ENCODE measurements around the gene NR2F2.

Gene NR2F2

GRCh38 chr15:96339619-96340347 is 9.3 kb downstream of the NR2F2 start:
- H3K4me3 ChIP-seq (ENCODE audit: low read depth, low read length, poor library complexity, severe bottlenecking): no peak overlapping the region
- H3K79me2 ChIP-seq (ENCODE audit: insufficient read depth, low read length): no peaks in the 10 kb centered on the region

GRCh38 chr15:96340348-96340597 is 9.8 kb downstream of the NR2F2 start:
- Histone ChIP-seq H3K9me2 (ENCODE audit: low read depth, low read length) (no peaks in the 10 kb centered on the region), H3K9ac (ENCODE audit: low read length) (no peak overlapping the region), H3K9me3 (ENCODE audit: low read length) (no peaks in the 10 kb centered on the region), H3K27ac (ENCODE audit: low read depth, low read length, poor library complexity, severe bottlenecking) (no peak overlapping the region), H3K36me3 (ENCODE audit: insufficient read depth, low read length) (no peaks in the 10 kb centered on the region), H3K4me3 (ENCODE audit: low read depth, low read length, poor library complexity, severe bottlenecking) (no peak overlapping the region), H3K27me3 (ENCODE audit: insufficient read depth, low read length) (no peaks in the 10 kb centered on the region), H3K79me2 (ENCODE audit: insufficient read depth, low read length) (no peaks in the 10 kb centered on the region), H3F3A (ENCODE audit: insufficient read depth, low read length) (no peaks in the 10 kb centered on the region), H4K20me1 (ENCODE audit: insufficient read depth, low read length) (no peaks in the 10 kb centered on the region), H2AFZ (ENCODE audit: low read length) (no peak overlapping the region), H3K4me2 (ENCODE audit: low read length) (no peak overlapping the region), H3K4me1 (ENCODE audit: insufficient read depth, low read length, severe bottlenecking) (no peaks in the 10 kb centered on the region)
- TF ChIP-seq EZH2 (IDR thresholded peaks at IDR 0.05; ENCODE audit: borderline replicate concordance, low read length): no peak
- TF ChIP-seq, protein P1, sequence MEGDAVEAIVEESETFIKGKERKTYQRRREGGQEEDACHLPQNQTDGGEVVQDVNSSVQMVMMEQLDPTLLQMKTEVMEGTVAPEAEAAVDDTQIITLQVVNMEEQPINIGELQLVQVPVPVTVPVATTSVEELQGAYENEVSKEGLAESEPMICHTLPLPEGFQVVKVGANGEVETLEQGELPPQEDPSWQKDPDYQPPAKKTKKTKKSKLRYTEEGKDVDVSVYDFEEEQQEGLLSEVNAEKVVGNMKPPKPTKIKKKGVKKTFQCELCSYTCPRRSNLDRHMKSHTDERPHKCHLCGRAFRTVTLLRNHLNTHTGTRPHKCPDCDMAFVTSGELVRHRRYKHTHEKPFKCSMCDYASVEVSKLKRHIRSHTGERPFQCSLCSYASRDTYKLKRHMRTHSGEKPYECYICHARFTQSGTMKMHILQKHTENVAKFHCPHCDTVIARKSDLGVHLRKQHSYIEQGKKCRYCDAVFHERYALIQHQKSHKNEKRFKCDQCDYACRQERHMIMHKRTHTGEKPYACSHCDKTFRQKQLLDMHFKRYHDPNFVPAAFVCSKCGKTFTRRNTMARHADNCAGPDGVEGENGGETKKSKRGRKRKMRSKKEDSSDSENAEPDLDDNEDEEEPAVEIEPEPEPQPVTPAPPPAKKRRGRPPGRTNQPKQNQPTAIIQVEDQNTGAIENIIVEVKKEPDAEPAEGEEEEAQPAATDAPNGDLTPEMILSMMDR (IDR thresholded peaks at IDR 0.05; ENCODE audit: low read length): no peak

More at GRCh38 chr15:96339619-96340347, 9.3 kb downstream of the NR2F2 start:
- H3K4me2 ChIP-seq (ENCODE audit: low read length): no peak overlapping the region
- no peak overlapping the region for H3K27ac ChIP-seq (ENCODE audit: low read depth, low read length, poor library complexity, severe bottlenecking)
- no peak overlapping the region for H3K9ac ChIP-seq (ENCODE audit: low read length)
- no peaks in the 10 kb centered on the region for H3K36me3 ChIP-seq (ENCODE audit: insufficient read depth, low read length)
- H3F3A ChIP-seq (ENCODE audit: insufficient read depth, low read length): no peaks in the 10 kb centered on the region
- H4K20me1 ChIP-seq (ENCODE audit: insufficient read depth, low read length): no peaks in the 10 kb centered on the region
- no peaks in the 10 kb centered on the region for H3K4me1 ChIP-seq (ENCODE audit: insufficient read depth, low read length, severe bottlenecking)
- no peaks in the 10 kb centered on the region for H3K27me3 ChIP-seq (ENCODE audit: insufficient read depth, low read length)
- H3K9me3 ChIP-seq (ENCODE audit: low read length): no peaks in the 10 kb centered on the region
- TF ChIP-seq, protein P1 (IDR thresholded peaks at IDR 0.05; ENCODE audit: low read length): no peak
- TF ChIP-seq EZH2 (IDR thresholded peaks at IDR 0.05; ENCODE audit: borderline replicate concordance, low read length): no peak
- H2AFZ ChIP-seq (ENCODE audit: low read length): no peak overlapping the region
- H3K9me2 ChIP-seq (ENCODE audit: low read depth, low read length): no peaks in the 10 kb centered on the region

GRCh38 chr15:96340598-96341512 is 10.4 kb downstream of the NR2F2 start:
- H3F3A ChIP-seq (ENCODE audit: insufficient read depth, low read length): no peaks in the 10 kb centered on the region
- H3K9me2 ChIP-seq (ENCODE audit: low read depth, low read length): no peaks in the 10 kb centered on the region
- no peak overlapping the region for H3K4me3 ChIP-seq (ENCODE audit: low read depth, low read length, poor library complexity, severe bottlenecking)
- no peaks in the 10 kb centered on the region for H3K9me3 ChIP-seq (ENCODE audit: low read length)
- TF ChIP-seq EZH2 (IDR thresholded peaks at IDR 0.05; ENCODE audit: borderline replicate concordance, low read length): no peak
- TF ChIP-seq, protein P1 (IDR thresholded peaks at IDR 0.05; ENCODE audit: low read length): no peak
- no peaks in the 10 kb centered on the region for H3K79me2 ChIP-seq (ENCODE audit: insufficient read depth, low read length)
- H2AFZ ChIP-seq (ENCODE audit: low read length): no peak overlapping the region
- no peaks in the 10 kb centered on the region for H3K4me1 ChIP-seq (ENCODE audit: insufficient read depth, low read length, severe bottlenecking)
- no peaks in the 10 kb centered on the region for H4K20me1 ChIP-seq (ENCODE audit: insufficient read depth, low read length)
- H3K27me3 ChIP-seq (ENCODE audit: insufficient read depth, low read length): no peaks in the 10 kb centered on the region
- no peak overlapping the region for H3K9ac ChIP-seq (ENCODE audit: low read length)
- H3K27ac ChIP-seq (ENCODE audit: low read depth, low read length, poor library complexity, severe bottlenecking): no peak overlapping the region
- H3K4me2 ChIP-seq (ENCODE audit: low read length): no peak overlapping the region
- no peaks in the 10 kb centered on the region for H3K36me3 ChIP-seq (ENCODE audit: insufficient read depth, low read length)

Data from OCI-LY1 (cell line).